Measurements from ENCODE around the gene P2RX2.

Gene P2RX2

DNA sequence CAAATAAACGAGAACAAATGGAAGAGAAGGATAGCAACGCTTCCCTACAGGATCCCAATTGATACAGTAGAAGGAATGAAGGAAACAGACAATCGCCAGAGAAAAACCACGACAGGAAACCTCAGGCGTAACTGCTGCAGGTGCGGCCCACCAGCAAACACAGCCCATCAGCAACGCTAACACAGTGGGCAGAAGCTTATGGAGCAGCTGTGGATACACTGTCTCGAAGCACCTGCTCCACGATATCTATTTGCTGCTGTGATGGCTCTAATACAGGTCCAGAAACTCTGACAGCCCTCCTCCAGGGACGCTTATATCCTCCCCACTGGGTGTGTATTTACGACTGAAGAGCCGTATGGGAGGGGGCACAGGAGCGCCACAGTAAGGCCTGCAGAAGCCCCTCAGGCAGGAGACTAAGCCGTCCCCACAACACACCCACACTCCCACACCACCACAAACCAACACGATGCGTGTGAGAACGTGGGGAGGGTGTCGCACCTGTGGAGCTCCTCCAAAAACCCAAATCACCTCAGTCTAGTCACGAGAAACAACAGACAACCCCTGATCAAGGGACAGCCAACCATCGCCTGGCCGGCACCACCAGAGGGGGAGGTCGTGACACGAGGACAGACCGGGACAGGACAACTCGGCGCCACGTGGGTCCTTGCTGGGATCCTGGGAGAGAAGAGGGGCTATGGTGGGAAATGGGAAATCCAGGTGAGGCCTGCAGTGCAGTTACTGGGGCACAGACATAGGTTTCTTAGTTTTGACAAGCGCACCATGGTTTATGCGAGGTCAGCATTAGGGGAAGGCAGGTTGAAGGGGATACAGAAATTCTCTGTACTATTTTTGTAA is 44.6 kb downstream of the P2RX2 start:
- DNase-seq (ENCODE audit: low spot score): no peak

DNA sequence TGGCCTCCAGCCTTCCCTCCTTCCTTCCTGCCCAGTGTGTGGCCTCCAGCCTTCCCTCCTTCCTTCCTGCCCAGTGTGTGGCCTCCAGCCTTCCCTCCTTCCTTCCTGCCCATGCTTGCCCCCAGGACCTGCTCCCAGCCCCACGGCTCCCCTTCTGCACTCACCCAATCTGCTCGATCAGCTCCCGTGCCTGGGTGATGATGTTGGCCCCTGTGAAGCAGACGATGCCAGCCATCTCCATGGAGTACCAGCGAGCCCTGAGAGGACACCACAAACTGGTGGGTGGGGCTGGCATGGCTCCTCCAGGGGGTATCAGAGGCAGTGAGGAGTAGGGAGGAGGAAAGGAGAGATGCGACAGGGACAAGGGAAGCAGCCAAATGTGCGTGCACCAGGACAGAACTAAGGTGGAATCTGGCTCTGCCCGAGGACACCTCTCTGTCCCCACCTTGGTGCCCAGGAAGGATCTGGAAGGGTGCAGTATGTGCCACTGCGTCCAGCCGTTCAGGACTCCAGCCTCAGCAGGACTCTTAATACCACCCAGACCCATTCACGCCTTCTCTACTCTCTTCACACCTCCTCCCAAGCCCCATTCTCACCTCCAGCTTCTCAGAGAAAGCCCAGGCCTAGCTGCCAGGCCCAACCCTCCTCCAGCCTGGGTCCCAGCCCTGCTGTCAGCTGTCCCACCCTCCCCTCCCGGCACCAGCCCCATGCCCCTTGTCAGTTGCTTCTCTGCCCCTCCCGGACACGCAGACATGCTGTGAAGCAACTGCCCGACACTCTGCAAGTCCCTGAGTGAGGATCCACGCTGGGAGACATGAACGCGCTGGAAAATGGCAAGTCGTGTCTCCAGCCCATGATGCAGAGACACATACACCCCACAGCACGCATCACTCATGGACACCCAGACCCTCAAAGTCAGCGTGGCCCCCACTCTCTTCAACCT is 45.9 kb downstream of the P2RX2 start:
- no peak for DNase-seq (ENCODE audit: low spot score)

DNA sequence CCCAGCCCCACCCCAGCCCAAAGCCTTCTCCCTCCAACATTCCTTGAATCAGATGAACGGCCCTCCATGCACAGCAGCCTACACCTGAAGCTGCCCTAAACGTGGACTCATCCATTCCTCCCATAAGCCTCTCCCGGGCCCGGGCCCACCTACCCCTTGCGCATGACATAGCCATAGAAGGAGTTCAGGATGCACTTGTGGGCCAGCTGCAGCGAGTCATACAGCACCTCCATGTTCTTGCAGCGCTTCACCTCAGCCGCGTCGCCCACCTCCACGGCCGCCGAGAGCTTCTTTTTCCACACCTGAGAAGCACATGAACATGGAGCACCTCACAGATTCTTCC is 46.5 kb downstream of the P2RX2 start:
- no peak for DNase-seq (ENCODE audit: low spot score)

DNA sequence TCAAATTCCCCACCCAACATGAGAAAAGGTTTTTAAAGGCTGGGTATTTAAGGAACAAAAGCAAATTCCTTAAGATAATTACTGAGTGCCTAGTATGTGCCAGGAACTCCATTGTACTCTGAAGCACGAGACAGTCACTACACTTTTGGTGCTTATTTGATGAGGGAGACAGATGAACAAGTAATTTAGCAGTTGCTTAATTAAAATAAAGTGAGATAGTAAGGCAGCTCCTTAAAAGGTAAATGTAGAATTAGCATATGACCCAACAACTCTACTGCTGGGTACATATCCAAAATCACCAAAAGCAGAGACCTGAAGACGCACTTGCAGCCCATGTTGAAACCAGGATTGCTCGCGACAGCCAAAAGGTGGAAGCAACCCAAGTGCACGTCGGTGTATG is 47.2 kb downstream of the P2RX2 start:
- no peak for DNase-seq (ENCODE audit: low spot score)

DNA sequence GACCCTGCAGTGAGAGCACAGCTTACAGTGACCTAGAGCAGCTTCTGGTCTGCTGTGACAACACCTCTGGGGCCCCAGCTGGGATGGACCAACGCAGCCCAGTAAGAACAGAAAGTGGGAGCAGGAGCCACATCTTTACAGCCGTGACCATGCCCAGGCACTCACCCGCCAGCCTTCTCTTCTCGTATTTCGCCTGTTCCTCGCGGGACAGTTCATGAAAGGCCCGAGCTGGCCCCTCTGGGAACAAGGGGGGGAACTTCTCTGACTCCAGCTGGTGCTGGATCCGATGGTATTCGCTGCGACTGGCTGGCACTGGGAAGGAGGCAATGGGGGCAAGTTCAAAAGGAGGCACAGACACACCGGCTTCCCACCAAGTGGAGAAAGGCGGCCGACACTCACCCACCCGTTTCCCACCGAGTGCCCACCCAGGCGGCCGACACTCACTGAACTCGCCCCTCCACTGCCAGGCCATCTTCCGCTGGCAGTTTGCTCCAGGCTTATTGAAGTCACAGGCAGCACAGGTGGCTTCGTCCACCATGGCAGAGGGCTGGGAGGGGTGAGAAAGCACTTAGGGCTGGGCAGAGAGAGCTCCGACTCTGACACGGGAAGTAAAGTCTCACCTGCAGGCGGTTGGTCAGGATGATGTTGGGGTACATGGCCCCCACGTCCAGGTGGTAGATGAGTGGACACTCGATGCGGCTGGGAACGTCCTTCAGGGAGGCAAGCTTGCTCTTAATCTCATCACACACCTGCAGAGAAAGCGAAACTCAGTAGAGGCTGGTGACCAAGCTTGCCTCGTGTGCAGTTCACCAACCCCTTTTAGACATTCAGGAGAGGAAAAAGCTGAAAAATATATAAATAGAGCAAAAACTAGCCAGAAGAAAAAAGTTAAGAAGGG is 49.9 kb downstream of the P2RX2 start:
- no peak for DNase-seq (ENCODE audit: low spot score)

DNA sequence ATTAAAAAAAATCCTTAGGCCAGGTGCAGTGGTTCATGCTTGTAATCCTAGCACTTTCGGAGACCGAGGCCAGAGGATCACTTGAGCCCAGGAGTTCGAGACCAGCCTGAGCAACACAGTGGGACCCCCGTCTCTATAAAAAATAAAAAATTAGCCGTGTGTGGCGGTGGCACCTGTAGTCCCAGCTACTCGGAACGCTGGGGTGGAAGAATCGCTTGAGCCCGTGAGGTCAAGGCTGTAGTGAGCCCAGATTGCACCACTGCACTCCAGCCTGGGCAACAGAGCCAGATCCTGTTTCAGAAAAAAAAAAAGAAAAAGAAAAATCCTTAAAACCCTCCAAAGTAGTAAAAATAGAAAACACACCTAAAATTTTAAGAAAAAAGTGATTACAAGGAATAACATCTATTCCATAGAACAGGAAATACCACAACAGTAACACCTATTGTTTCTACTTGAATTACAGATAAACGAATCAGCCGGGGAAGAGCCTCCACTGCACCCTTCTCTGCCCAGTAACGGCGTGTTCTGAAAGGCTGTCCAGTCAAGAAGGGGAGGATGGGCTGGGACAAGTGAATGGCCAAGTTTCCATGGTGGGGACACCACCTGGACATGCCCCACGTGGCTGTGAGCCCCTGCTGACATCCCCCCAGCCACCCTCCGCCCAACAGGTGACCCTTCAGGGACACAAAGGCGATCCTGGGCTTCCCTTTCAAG is 50.7 kb downstream of the P2RX2 start:
- DNase-seq (ENCODE audit: low spot score): no peak
